HT1080 (cell line): ENCODE results near the gene SORBS2. TPM values are rescaled to one million over a fixed set of nuclear protein-coding genes. Genes with fewer than 3 reads are reported as not detected.

ENCODE experiments used
- DNase-seq: peaks from one replicate; pipeline ENCODE4 v3.0.0-alpha.2; 2015; ENCODE audit warnings: low read depth
- total RNA-seq: library from RNA; depleted of rRNA; stranded (reverse); fragments of >200 nt; shearing (Covaris generic); gene quantifications from 2 replicates; pipeline ENCODE4 v1.2.3, GENCODE V29; 2014

Gene SORBS2
- total RNA-seq, 1 experiment from 2014 or later, result 14.6 TPM

DNA sequence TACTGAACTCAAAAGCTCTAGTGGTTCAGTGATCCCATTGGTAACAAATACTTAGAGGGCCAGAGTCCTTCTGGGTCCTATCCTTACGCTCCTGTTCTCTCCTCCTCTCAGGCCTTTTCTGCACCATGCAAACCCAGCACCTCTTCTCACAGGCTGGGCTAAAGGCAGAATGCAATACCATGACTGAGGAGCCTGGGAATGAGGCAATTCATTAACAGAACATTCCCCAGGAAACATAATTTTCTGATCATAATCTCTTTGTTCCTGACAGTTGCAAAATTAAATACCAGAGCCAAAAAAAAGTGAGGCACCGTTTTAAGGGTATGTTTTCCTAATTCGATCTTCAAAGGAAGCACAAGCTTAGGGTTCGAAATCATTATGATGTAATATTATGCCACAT, 9.0 kb downstream of the SORBS2 start:
- DNase-seq, result no peak

DNA sequence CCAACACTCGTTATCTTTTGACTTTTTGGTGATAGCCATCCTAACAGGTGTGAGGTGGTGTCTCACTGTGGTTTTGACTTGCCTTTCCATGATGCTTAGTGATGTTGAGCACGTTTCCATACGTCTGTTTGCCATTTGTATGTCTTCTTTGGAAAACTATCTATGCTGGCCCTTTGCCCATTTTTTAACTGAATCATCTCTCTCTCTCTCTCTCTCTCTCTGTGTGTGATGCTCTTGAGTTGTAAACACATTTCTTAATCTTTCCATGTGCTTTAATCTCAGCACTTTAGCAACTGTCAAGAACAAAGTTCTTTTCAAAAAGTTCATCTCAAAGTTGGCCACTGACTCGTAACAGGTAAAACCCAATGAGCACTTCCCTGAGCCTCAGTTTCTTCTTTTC, 10.5 kb downstream of the SORBS2 start:
- DNase-seq, result no peak

DNA sequence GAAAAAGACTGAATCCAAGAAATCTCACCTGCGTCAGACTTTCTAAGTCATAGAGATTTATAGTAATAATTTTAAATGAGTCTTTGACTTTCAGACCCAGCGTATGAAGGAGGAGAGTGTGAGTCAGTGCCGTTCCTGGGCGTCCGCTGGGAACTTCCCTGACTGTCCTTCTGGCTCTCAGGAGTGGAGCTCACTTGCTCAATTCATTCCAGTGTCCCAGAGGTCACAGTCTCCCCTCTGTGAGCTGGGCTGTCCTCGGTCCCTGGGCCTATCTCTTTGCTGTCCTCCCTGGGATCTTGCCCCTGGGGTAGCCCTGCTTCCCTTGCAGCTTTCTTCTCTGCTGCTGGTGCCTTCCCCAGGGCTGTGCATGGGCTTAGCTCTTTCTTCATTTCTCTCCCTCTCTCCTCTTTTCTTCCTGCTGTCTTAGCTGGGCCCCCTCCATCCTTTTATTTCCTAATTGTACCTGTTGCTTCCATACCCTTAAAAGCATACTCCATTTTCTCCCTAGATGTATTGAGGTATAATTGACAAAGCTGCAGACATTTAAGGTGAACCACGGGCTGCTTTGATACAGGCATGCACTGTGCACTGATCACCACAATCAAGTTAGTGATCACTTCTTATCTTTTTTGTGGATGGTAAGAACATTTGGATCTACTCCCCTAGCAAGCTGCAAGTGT, 11.6 kb downstream of the SORBS2 start:
- DNase-seq, result no peak

DNA sequence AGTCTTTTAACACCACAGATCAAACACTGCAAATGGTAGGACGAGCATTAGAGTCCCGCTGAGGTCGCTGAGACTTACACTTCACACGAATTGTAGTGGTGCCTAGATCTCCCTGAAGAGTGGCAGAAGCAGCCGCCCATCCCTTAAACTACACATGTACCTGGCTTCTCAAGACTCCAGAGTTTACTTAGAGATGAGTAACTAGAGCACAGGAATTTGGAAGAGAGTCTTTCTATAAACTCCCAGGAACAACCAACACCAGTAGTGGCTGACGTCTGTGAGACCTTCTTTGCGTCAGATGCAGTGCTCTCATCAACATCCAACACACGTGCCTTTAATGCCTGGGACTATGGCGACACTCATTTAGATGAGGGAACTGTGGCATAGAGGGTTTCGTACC, 12.6 kb downstream of the SORBS2 start:
- no peak for DNase-seq

DNA sequence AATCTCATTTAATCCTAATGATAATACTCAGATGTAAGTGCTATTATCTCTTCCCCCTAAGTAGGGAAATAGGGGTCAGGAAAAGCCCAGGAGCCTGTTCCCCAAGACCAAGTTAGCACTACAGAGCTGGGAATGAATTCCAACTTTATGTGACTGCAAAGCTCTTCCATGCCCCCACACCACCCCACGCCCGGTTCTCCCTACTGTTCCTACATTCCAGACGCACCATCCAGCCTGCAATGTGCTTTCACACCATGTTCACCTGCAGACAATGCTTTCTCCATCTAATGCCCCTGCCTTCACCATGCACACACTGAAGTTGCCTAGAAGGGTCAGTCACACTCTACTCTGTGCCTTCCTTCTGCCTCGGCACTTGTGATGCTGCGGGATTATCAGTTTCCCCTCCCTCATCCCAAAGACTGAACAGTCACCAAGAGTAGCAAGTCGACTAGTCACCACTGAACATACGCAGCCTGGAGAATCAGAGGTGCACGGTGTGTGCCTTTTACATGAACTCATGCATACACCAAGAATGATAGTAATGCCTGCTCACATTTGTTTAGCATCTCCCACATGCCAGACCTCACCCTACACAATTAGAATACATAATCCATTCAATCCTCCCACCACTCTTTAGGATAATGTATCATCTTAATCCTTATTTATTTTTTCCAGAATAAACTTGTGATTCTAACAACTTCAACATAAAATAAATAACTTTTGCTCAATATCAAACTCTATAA, 14.2 kb downstream of the SORBS2 start:
- no peak for DNase-seq

DNA sequence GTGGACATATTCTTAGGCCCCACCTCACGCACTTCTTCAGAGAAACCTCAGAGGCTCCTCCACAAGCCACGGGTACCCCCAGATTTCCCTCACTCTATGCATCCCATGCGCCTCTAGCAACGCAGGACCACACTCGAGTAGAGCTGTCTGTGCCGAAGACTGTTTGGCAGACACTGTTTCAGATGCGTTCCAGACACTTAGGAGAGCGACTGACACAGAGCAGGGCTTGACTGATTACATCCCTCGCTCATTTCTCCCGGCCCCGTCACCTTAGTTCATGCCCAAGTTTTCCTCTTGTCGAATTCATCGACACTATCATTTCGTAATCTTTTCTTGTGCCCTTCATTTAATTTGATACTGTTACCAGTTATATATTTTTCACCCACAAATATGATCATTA, 15.0 kb downstream of the SORBS2 start:
- DNase-seq, result no peak

DNA sequence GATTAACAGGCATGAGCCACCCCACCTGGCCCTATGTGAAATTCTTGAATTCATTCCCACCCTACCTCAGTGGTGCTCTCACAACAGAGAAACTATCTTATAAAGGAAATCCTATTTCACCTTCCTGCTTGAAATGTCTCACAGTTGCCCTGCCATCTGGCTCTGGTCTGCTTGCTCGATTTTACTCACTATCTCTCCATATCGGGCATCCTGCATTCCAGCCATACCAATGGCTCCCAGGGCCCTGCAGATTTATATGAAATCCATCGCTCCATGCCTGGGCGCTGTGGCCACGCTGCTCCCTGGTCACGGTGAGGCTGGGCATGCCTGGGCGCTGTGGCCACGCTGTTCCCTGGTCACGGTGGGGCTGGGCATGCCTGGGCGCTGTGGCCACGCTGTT, 15.8 kb downstream of the SORBS2 start:
- no peak for DNase-seq

DNA sequence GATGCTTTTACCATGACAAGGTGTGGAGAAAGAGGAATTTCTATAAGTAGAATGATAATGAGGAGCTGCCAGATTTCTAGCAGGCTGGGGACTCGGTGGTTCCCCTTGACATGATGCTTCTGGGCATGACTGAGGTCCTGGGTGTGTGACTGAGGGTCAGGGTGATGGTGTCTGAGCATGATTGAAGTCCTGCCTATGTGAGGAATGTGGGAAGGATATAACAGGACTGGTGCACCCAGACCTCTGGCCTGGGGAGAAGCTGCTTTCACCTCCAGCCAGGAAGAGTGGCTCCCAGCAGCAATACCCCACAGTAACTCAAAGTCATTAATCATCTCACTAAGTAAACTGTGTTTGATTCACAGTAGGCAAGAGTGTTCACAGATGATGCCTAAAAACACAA, 17.4 kb downstream of the SORBS2 start:
- no peak for DNase-seq

DNA sequence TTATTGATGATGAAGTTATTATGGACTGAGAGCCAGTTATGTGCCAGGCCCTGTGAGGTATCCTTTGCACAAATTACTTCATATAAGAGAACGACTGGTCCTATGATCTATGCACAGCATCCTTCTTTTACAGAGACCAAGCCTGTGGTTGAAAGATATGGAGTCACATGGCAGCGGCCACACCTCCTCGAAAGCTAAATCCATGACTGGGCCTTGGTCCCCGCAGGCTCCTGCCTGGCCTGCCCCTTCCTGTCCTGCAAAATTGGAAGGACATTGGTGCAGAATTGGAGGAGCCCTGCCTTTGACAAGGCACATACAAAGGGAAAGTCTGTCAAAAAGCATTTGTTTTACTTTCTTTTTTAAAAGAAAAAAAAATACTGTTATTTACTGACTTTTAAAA, 18.3 kb downstream of the SORBS2 start:
- no peak for DNase-seq

DNA sequence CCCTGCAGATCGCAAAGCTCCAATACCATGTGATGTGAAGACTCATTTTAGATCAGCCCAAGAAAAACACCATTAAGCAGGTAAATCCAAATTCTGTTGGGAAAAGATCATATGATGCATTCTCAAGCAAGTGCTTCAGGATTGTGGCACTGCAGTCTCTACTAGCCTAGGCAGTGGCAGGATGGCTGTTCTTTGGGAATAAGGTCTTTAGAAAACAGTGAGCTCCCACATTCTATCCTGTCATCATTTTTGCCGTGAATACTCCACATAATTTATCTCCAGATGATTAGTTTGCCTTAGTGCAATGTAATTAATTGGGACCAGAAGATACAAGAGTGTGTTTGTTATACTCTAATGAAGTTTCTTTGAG, 18.9 kb downstream of the SORBS2 start:
- DNase-seq, result no peak

DNA sequence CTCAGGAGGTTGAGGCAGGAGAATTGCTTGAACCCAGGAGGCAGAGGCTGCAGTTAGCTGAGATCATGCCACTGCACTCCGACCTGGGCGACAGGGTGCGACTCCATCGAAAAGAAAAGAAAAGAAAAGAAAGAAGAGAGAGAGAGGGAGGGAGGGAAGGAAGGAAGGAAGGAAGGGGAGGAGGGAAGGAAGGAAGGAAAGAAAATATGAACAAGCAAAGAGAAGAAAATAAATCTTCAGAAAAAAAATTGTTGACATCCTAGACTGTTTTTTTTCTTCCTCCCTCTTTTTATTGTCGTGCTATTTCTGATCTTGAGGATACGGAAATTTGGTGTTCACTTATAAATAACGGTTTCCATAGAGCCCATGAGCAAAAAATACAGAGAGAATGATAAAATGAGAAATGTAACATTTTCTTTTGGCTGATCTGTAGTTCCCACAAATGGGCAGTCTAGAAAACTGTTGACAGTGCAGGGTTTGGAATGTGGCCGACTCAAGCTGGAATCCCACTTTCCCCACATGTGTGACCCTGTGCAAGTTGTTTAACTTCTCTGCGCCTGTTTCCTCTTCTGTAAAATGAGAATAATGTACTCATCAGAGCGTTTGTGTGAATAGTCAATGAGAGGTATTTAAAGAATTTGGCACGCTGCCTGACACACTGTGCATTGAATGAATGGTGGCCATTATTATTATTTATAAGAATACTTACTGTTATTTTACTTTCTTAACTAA, 19.4 kb downstream of the SORBS2 start:
- peak; percentile 91 for DNase-seq

DNA sequence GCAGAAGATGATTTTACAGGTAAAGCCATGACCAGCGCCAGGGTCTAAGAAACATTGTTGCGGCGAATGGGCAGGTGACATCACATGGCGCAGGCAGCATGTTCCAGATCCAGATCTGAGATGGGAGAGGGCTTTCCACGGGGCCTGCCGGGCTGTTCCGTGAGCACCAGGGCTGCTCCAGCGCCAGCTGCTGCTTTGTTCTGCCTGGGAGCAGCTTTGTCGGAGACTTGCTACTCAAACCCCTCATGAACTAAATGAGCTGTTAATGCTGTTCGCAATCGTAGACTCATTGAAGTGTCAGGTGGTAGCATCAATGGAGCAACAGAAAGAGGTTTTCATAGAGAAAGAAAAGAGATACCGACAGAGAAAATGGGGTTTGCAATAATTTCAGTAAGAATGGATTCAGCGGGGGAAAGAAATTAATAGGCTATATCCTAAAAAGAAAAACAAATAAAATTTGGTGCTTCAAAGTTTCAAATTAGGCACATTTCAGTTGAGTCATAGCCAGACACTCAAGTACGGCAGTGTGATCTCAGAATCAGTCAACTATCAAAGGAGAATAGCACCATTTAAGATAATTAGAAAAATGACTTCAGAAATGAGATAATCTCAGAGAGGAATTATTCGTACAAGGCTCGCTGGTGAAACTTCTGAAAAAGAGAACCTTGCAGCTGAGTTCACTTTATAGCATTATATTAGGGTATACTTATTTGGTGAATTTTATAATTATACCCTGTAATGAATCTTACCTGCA, 23.9 kb downstream of the SORBS2 start:
- DNase-seq, result no peak

DNA sequence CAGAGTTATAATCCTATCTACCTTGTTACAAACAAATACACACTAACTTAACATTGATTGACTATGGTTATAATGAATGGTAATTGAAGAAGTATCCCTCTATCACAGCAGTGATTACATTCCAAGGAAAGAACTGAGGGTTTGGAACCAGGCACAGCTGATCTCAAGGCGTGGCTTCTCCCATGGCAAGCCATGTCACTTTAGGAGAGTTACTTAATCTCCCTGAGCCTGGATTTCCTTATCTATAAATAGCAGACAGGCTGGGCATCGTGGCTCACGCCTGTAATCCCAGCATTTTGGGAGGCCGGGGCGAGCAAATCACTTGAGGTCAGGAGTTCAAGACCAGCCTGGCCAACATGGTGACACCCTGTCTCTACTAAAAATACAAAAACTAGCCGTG, 25.6 kb downstream of the SORBS2 start:
- no peak for DNase-seq

DNA sequence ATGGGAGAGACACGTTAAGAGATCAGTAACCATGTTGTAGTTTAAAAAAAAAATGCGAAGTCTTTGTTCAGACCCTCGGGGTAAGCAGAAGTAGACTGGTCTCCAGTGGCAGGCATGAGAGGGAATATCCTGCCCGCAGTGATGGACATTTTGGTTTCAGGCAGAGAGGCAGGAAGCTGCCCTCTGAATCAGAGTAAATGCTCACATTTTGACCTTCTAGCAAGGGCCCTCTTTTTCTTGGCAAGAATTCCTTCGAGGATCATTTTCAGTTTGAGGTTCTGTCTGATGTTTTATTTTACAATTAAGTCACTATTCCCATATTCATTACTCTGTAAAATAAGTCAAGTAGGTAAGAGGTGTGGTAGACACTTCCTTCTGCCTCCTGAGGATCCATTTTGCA, 28.4 kb downstream of the SORBS2 start:
- DNase-seq, result no peak

DNA sequence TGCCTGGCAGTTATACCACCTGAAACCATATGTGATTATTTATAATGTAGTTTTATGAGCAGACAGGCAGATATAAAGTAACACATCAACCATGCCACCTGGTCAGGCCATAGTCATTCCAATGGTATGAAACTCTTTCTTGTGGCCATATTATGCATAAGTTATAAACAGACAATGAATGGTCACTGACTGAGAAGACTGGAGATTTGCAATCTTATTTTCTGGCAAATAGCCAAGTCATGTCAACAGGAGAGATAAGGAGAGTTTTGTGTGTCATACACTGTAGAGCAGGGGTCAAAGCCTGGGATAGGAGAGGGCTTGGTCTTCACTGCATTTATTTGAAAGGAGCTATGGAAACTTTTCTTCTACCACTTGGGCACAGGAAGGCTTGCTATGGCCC, 29.5 kb downstream of the SORBS2 start:
- peak; percentile 66 for DNase-seq

DNA sequence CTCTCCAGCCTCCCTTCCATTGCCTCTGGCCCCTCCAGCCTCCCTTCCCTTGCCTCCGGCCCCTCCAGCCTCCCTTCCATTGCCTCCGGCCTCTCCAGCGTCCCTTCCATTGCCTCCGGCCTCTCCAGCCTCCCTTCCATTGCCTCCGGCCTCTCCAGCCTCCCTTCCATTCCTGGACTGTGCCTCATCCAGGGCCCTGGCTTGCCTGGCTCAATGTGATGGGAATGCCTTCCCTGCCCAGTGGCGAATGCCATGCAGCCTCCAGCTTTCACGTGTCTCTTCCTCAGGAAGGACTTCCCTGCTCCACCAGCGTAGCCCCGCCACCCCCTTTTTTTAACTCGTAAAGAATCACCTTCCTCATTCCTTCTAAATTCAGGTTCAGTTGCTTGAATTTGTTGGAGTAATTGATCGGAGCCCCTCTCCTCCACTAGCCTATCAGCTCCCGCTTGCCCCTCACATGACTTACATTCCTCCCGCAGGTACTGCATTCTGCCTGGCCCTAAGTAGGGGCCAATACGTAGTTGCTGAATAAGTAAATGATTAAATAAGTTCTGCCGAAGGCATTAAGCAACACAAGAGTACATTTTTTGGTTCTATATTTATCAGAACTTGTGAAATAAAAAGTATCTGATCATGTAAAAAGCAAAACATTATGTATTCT, 30.3 kb downstream of the SORBS2 start:
- DNase-seq, result no peak

DNA sequence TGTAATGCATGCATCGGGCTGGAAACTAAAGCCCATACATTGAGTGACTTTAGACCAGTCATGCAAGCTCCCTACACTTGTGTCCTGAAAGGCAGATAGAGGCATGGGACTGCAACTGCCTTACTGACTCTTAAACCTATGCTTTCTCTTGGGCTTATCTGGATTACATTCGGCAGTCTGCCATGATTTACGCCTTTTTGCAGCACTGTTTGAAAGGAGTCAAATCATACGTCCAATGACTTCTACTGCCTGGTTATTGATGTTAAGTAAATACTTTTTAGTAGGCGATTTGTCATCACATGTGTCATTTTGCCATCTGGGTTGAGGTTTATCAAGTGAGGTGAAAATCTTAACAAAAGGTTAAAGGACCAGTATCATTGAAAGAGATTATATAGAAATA, 31.5 kb downstream of the SORBS2 start:
- no peak for DNase-seq

DNA sequence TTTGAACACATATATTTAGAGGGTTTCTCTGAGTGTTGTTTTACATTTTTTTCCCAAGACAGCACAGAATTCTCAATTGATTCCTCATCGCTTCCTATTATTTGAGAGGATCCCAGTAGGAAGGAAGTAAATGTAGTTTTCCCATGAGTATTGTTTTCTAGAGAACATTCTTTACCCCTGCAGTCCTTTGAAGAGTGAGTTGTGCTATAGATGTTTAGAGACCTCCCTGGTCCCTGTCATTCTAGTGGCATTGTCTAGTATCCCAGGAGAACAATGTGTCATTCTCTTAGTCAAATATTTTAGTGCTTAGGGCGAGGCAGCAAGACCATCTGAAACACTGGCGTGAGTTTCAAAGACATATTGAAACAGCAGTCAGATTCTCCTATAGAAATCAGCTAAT, 32.5 kb downstream of the SORBS2 start:
- DNase-seq, result peak; percentile 86

DNA sequence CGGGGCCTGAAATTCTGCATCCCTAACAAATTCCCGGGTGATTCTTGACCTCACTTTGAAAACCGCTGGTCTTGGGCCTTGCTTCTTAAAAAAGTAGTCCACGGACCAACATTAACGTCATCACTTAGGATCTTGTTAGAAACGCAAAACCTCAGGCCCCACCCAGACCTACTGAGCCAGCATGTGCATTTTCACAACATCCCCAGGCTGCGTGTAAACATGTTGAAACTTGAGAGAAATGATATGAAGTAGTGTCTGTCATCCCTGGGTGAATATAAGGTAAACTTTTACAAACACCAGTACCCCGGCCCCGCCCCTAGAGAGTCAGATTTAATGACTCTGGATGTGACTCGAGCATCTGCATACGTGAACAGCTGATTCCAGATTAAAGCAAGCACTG, 33.7 kb downstream of the SORBS2 start:
- DNase-seq, result no peak

DNA sequence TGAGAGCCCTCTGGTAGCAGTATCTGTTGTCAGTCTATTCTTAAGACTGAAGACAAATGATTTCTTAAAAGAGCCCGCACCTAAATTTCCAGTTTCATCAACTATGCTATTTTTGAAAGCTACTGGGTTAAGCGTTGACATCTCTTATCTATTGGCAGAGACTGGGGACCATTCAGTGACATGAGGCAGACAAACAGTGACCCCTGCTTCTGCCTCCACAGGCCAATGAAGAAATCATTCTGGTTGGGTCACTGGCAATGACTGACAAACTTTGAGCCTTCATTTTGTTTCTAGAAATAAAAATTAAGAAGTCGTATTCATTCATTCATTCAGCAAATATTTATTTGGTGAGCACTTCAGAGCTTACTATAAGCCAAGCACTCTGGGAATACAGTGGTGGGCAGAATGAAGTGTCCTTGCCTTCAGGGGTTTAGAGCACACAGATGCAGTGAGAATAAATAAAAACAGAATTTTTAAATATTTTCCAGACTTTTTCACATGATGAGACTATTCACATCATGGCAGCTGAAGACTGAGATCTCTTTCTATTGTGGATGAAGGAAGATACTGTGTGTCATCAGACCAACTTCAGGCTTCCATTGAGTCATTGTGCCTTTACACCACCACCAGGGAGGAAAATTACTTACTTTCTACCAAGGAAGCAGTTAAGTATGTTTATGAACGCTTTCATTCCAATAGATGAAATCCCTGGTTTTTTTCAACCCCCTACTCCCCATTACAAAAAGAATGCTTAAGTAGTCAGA, 36.0 kb downstream of the SORBS2 start:
- peak; percentile 49 for DNase-seq
